NCI-H1092 treated with DMSO at 0.1 percent for 48 hours (cell line): ENCODE measurements around the gene GPBAR1.
"Not testable (repeated sequence)": the region's sequence is repeated elsewhere in the genome, so short reads cannot be mapped to it uniquely, and the experiment has no call there.

Experiments used
- DNase-seq: peaks from one replicate; lab custom pipeline; 2025; lab: John Stamatoyannopoulos, UW

Gene GPBAR1

DNA sequence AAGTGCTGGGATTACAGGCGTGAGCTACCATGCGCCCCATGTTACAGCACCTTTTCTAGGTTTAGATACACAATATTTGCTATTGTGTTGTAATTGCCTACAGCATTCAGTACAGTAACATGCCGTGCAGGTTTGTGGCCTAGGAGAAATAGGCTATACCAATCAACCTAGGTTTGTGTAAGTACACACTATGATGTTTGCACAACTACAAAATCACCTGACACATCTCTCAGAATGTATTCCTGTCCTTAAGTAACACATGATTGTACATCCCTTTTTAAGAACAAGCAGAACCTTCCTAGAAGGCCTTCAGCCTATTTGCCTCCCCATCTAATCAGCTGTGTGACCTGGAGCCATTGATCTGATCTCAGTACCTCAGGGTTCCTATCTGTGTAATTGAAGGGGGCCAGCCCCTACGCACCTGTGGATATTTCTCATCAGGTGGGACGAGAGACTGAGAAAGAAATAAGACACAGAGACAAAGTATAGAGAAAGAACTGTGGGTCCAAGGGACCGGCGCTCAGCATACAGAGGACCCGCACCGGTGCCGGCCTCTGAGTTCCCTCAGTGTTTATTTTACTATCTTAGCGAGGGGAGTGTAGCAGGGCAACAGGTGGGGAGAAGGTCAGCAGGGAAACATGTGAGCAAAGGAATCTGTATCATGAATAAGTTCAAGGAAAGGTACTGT is 50.2 kb downstream of the GPBAR1 start:
- DNase-seq: no peak

DNA sequence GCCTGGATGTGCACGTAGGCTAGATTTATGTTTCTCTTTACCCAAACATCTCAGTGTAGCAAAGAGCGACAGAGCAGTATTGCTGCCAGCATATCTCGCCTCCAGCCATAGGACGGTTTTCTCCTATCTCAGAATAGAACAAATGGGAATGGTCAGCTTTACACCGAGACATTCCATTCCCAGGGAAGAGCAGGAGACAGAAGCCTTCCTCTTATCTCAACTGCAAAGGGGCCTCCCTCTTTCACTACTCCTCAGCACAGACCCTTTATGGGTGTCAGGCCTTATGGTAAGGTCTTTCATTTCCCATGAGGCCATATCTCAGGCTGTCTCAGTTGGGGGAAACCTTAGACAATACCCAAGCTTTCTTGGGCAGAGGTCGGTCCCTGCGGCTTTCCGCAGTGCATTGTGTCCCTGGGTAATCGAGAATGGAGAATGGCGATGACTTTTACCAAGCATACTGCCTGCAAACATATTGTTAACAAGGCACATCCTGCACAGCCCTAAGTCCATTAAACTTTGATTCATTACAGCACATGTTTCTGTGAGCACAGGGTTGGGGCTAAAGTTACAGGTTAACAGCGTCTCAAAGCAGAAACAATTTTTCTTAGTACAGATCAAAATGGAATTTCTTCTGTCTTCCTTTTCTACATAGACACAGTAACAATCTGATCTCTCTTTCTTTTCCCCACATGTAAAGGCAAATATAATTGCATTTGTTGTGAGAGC is 50.9 kb downstream of the GPBAR1 start:
- not testable (repeated sequence) for DNase-seq

DNA sequence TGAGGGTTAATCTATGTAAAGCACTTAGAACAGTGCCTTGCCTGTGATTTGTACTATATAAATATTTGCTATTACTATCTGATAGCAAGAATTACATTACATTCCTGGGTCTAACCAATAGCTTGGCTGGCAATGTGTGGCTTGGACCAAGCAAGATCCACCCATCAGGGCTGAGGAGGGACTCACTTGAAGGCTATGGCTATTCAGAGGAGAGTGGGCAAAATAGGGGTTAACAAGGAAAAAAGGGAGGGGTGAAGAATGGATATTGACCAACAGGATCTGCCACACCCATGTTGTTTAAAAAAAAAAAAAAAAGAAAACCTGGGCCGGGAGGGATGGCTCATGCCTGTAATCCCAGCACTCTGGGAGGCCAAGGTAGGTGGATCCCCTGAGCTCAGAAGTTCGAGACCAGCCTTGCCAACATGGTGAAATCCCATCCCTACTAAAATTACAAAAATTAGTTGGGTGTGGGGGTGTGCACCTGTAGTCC is 51.5 kb downstream of the GPBAR1 start:
- no peak for DNase-seq

DNA sequence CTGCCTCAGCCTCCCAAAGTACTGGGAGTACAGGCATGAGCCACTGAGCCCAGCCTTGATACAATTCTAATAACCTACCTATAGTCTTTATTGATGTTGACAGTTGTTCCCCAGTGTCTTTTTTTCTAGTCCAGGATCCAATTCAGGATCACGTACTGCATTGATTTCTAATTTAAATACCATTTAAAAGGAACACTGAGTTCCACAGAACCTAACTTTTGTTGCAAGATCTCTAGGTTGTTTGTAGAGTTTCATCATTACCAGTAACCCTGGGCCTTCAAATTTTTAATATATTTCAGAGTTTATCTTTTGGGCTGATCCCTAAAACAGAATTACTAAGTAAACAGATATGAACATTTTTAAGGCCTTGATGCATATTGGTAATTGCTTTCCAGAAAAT is 52.5 kb downstream of the GPBAR1 start:
- DNase-seq: no peak
